ENCODE measurements around the gene ABCB4.

DNA sequence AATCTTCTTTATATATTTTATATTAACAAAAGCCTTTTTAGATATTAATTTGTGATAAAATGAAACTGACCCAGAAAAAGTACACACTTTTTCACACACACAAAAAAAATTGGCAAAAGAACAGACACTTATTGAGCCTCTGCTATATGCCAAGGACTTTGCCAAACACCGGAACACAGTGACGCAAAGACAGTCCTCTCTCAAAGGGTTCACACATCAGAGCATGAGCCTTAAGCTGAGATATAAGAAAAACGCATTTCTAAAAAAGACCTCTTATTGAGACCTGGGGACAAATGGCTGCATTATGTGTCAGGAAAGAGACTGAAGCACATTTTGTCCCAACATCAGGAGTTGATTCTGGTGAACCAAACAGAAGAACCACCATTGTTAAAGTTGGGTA lies 24.0 kb upstream of the ABCB4 start:
- TF ChIP-seq, protein P1, sequence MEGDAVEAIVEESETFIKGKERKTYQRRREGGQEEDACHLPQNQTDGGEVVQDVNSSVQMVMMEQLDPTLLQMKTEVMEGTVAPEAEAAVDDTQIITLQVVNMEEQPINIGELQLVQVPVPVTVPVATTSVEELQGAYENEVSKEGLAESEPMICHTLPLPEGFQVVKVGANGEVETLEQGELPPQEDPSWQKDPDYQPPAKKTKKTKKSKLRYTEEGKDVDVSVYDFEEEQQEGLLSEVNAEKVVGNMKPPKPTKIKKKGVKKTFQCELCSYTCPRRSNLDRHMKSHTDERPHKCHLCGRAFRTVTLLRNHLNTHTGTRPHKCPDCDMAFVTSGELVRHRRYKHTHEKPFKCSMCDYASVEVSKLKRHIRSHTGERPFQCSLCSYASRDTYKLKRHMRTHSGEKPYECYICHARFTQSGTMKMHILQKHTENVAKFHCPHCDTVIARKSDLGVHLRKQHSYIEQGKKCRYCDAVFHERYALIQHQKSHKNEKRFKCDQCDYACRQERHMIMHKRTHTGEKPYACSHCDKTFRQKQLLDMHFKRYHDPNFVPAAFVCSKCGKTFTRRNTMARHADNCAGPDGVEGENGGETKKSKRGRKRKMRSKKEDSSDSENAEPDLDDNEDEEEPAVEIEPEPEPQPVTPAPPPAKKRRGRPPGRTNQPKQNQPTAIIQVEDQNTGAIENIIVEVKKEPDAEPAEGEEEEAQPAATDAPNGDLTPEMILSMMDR (conservative IDR thresholded peaks at IDR 0.05), result no peak
- TF ChIP-seq EZH2 (IDR thresholded peaks at IDR 0.05; ENCODE audit: low read depth), result no peak

Measured in PC-9 (cell line).